ENCODE results near the gene USF1. TPM values are rescaled to one million over a fixed set of nuclear protein-coding genes. Genes with fewer than 3 reads are reported as not detected.

The USF1 gene
- total RNA-seq, 1 donor from 2014 or later = 70.1 TPM

DNA sequence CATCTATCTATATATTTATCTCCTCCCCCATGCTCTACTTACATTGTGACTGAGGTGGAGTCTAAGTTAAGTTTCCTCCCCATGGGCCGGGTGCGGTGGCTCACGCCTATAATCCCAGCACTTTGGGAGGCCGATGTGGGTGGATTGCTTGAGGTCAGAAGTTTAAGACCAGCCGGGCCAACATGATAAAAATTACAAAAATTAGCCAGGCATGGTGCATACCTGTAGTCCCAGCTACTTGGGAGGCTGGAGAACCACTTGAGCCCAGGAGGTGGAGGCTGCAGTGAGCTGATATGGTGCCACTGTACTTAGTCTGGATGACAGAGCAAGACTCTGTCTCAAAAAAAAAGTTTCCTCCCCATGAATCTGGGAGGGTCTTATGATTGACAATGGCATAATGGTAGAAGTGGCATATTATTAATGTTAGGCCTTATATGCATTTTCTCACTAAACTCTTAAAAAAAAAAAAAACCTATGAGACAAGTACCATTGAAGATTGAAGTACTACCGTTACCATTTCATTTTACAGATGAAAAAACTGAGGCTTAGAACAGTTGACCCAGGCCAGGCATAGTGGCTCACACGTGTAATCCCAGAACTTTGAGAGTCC, 36.1 kb downstream of the USF1 start:
- TF ChIP-seq CTCF (IDR thresholded peaks at IDR 0.05; ENCODE audit: insufficient read depth, low read depth, low read length) (no peak), EZH2 (IDR thresholded peaks at IDR 0.05; ENCODE audit: insufficient read depth, low read length) (no peak)
- Histone ChIP-seq H3K9ac (ENCODE audit: low read length) (no peak overlapping the region), H3K27me3 (ENCODE audit: insufficient read depth, low read length) (no peaks in the 10 kb centered on the region), H2AFZ (ENCODE audit: low read depth, low read length) (no peak overlapping the region), H3K4me3 (ENCODE audit: insufficient read depth, low read depth, low read length) (no peak overlapping the region), H3K4me2 (ENCODE audit: low read length) (no peak overlapping the region), H3K27ac (ENCODE audit: low read depth, low read length) (no peak overlapping the region), H3K36me3 (ENCODE audit: insufficient read depth, low read length) (no peaks in the 10 kb centered on the region), H4K20me1 (ENCODE audit: insufficient read depth, low read length) (no peaks in the 10 kb centered on the region), H3K4me1 (ENCODE audit: insufficient read depth, low read length) (no peaks in the 10 kb centered on the region), H3K9me3 (ENCODE audit: insufficient read depth, low read depth, low read length) (no peaks in the 10 kb centered on the region), H3K79me2 (ENCODE audit: insufficient read depth, low read length) (no peaks in the 10 kb centered on the region)
- DNase-seq (ENCODE audit: low read depth) (no peak), FAIRE-seq (no peak)
- H3K36me3 Mint-ChIP-seq (ENCODE audit: low read depth, unreplicated experiment) = peaks cover 3% of the 10 kb centered on the region
- H3K27me3 Mint-ChIP-seq (ENCODE audit: low read depth, unreplicated experiment) = no peaks in the 10 kb centered on the region
- no peaks in the 10 kb centered on the region for H3K9me3 Mint-ChIP-seq (ENCODE audit: unreplicated experiment)
- H3K27ac Mint-ChIP-seq (ENCODE audit: unreplicated experiment) = no peak overlapping the region
- no peak overlapping the region for H3K4me3 Mint-ChIP-seq (ENCODE audit: unreplicated experiment)
- H3K4me1 Mint-ChIP-seq (ENCODE audit: low read depth, unreplicated experiment) = peaks cover 19% of the 10 kb centered on the region

DNA sequence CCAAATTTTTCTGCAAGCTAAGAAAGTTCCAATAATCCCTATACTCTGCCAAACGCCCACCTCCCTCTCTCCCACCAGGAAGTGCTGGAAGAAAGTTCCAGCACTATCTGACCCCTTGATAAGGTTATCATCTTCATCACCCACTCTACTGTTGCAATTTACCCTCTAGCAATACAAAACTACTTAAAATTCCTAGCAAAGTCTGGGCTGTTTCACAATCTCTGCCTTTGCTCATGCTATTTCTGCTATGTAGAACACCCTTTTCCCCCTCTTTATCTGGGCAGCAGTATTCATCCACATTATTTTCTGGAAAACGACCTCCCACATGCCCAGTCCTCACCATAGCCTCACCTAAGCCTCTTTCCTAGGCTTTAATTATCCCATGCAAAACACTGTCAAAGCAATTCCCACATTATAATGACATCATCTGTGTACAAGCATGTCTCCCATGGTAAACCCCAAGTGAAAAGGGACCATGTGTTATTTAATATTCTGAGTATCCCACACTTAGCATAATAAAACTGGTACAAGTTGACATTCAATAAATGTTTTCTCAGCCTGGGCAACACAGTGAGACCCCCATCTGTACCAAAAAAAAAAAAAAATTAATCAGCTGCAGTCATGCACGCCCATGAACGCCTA, 36.8 kb downstream of the USF1 start:
- H3K79me2 ChIP-seq (ENCODE audit: insufficient read depth, low read length) = no peaks in the 10 kb centered on the region
- no peak overlapping the region for H3K27ac ChIP-seq (ENCODE audit: low read depth, low read length)
- no peaks in the 10 kb centered on the region for H3K36me3 ChIP-seq (ENCODE audit: insufficient read depth, low read length)
- H3K9me3 ChIP-seq (ENCODE audit: insufficient read depth, low read depth, low read length) = no peaks in the 10 kb centered on the region
- Mint-ChIP-seq H3K36me3 (ENCODE audit: low read depth, unreplicated experiment) (peaks cover 3% of the 10 kb centered on the region), H3K9me3 (ENCODE audit: unreplicated experiment) (no peaks in the 10 kb centered on the region), H3K4me3 (ENCODE audit: unreplicated experiment) (no peak overlapping the region), H3K27ac (ENCODE audit: unreplicated experiment) (no peak overlapping the region), H3K4me1 (ENCODE audit: low read depth, unreplicated experiment) (peaks cover 17% of the 10 kb centered on the region), H3K27me3 (ENCODE audit: low read depth, unreplicated experiment) (no peaks in the 10 kb centered on the region)
- DNase-seq (ENCODE audit: low read depth) (peak; percentile 20), FAIRE-seq (no peak)
- no peak overlapping the region for H3K4me3 ChIP-seq (ENCODE audit: insufficient read depth, low read depth, low read length)
- TF ChIP-seq EZH2 (IDR thresholded peaks at IDR 0.05; ENCODE audit: insufficient read depth, low read length) (no peak), CTCF (IDR thresholded peaks at IDR 0.05; ENCODE audit: insufficient read depth, low read depth, low read length) (no peak)
- no peaks in the 10 kb centered on the region for H4K20me1 ChIP-seq (ENCODE audit: insufficient read depth, low read length)
- no peak overlapping the region for H3K4me2 ChIP-seq (ENCODE audit: low read length)
- no peak overlapping the region for H3K9ac ChIP-seq (ENCODE audit: low read length)
- H3K27me3 ChIP-seq (ENCODE audit: insufficient read depth, low read length) = no peaks in the 10 kb centered on the region
- no peaks in the 10 kb centered on the region for H3K4me1 ChIP-seq (ENCODE audit: insufficient read depth, low read length)
- no peak overlapping the region for H2AFZ ChIP-seq (ENCODE audit: low read depth, low read length)

GRCh38 chr1:161007369-161007768, 38.4 kb downstream of the USF1 start:
- no peaks in the 10 kb centered on the region for H4K20me1 ChIP-seq (ENCODE audit: insufficient read depth, low read length)
- DNase-seq (ENCODE audit: low read depth) (no peak), FAIRE-seq (no peak)
- H3K9me3 ChIP-seq (ENCODE audit: insufficient read depth, low read depth, low read length) = no peaks in the 10 kb centered on the region
- Mint-ChIP-seq H3K4me3 (ENCODE audit: unreplicated experiment) (no peak overlapping the region), H3K9me3 (ENCODE audit: unreplicated experiment) (no peaks in the 10 kb centered on the region), H3K27ac (ENCODE audit: unreplicated experiment) (no peak overlapping the region), H3K36me3 (ENCODE audit: low read depth, unreplicated experiment) (peaks cover 3% of the 10 kb centered on the region), H3K4me1 (ENCODE audit: low read depth, unreplicated experiment) (peaks cover 5% of the 10 kb centered on the region), H3K27me3 (ENCODE audit: low read depth, unreplicated experiment) (no peaks in the 10 kb centered on the region)
- H3K4me1 ChIP-seq (ENCODE audit: insufficient read depth, low read length) = no peaks in the 10 kb centered on the region
- no peaks in the 10 kb centered on the region for H3K36me3 ChIP-seq (ENCODE audit: insufficient read depth, low read length)
- H3K27me3 ChIP-seq (ENCODE audit: insufficient read depth, low read length) = no peaks in the 10 kb centered on the region
- TF ChIP-seq CTCF (IDR thresholded peaks at IDR 0.05; ENCODE audit: insufficient read depth, low read depth, low read length) = no peak
- no peak for TF ChIP-seq EZH2 (IDR thresholded peaks at IDR 0.05; ENCODE audit: insufficient read depth, low read length)
- no peak overlapping the region for H3K9ac ChIP-seq (ENCODE audit: low read length)
- H3K4me2 ChIP-seq (ENCODE audit: low read length) = no peak overlapping the region
- H3K27ac ChIP-seq (ENCODE audit: low read depth, low read length) = no peak overlapping the region
- H3K79me2 ChIP-seq (ENCODE audit: insufficient read depth, low read length) = no peaks in the 10 kb centered on the region
- H3K4me3 ChIP-seq (ENCODE audit: insufficient read depth, low read depth, low read length) = no peak overlapping the region
- no peak overlapping the region for H2AFZ ChIP-seq (ENCODE audit: low read depth, low read length)

Data from astrocyte (in vitro differentiated cells and primary cell).